GM23338 (cell line): ENCODE results near the gene AOC2. TPM values are rescaled to one million over a fixed set of nuclear protein-coding genes. Genes with fewer than 3 reads are reported as not detected.

Source experiments
- ATAC-seq: fragments of 200-7000 bp; cut with Tn5 transposase; 3 replicates; pipeline ENCODE4 v1.9.1; 2020
- DNase-seq: peaks from one replicate; pipeline ENCODE4 v3.0.0-alpha.2; 2015; ENCODE audit warnings: low spot score
- H2AFZ ChIP-seq: fragments of 200-600 bp; sonication (generic); 2 replicates; pipeline ENCODE4 v1.8.0; 2016; ENCODE audit warnings: antibody characterized with exemption, mild to moderate bottlenecking, moderate library complexity
- H3F3A ChIP-seq: fragments of 200-600 bp; sonication (generic); replicated peaks from 2 replicates; pipeline ENCODE4 v1.8.0; 2017; ENCODE audit warnings: antibody characterized with exemption, mixed run types, low read depth
- H3K27ac ChIP-seq: fragments of 200-600 bp; sonication (generic); 2 replicates; pipeline ENCODE4 v1.6.1; 2016; ENCODE audit warnings: low read depth
- H3K27me3 ChIP-seq: fragments of 200-600 bp; sonication (generic); 2 replicates; pipeline ENCODE4 v1.8.0; 2016; ENCODE audit warnings: mild to moderate bottlenecking, mixed run types, moderate library complexity; ENCODE audit not compliant: insufficient read depth
- H3K36me3 ChIP-seq: fragments of 200-600 bp; sonication (generic); 2 replicates; pipeline ENCODE4 v1.8.0; 2016; ENCODE audit warnings: mild to moderate bottlenecking; ENCODE audit not compliant: insufficient read depth
- H3K4me1 ChIP-seq: fragments of 200-600 bp; sonication (generic); 2 replicates; pipeline ENCODE4 v1.8.0; 2016; ENCODE audit warnings: mild to moderate bottlenecking, moderate library complexity; ENCODE audit not compliant: insufficient read depth
- H3K4me2 ChIP-seq: fragments of 200-600 bp; sonication (generic); 2 replicates; pipeline ENCODE4 v1.7.1; 2017; ENCODE audit warnings: mixed run types
- H3K4me3 ChIP-seq: fragments of 200-600 bp; sonication (generic); 2 replicates; pipeline ENCODE4 v1.6.1; 2016; ENCODE audit warnings: mixed run types
- H3K79me2 ChIP-seq: fragments of 200-600 bp; sonication (generic); replicated peaks from 2 replicates; pipeline ENCODE4 v1.8.0; 2017; ENCODE audit warnings: mild to moderate bottlenecking; ENCODE audit not compliant: insufficient read depth
- H3K9me2 ChIP-seq: fragments of 200-600 bp; sonication (generic); 2 replicates; pipeline ENCODE4 v1.8.0; 2017; ENCODE audit not compliant: insufficient read depth
- H4K20me1 ChIP-seq: fragments of 200-600 bp; sonication (generic); replicated peaks from 2 replicates; pipeline ENCODE4 v1.8.0; 2017; ENCODE audit warnings: mild to moderate bottlenecking; ENCODE audit not compliant: insufficient read depth
- H3K27ac Mint-ChIP-seq: 2 replicates; pipeline ENCODE4 v1.8.0; 2020; ENCODE audit warnings: inconsistent platforms, mild to moderate bottlenecking, moderate library complexity, mixed read lengths
- H3K27me3 Mint-ChIP-seq: 3 replicates; pipeline ENCODE4 v1.8.0; 2022; ENCODE audit warnings: low read depth, mild to moderate bottlenecking, moderate library complexity, mixed read lengths, inconsistent platforms; ENCODE audit not compliant: insufficient read depth, poor library complexity
- H3K36me3 Mint-ChIP-seq: 3 replicates; pipeline ENCODE4 v1.8.0; 2021; ENCODE audit warnings: low read depth, mild to moderate bottlenecking, inconsistent platforms, moderate library complexity, mixed read lengths
- H3K4me1 Mint-ChIP-seq: 3 replicates; pipeline ENCODE4 v1.8.0; 2020; ENCODE audit warnings: mild to moderate bottlenecking, inconsistent platforms, mixed read lengths
- H3K4me3 Mint-ChIP-seq: 3 replicates; pipeline ENCODE4 v1.8.0; 2021; ENCODE audit warnings: moderate library complexity, mild to moderate bottlenecking, inconsistent platforms, mixed read lengths
- H3K9me3 Mint-ChIP-seq: 3 replicates; pipeline ENCODE4 v1.8.0; 2020; ENCODE audit warnings: moderate library complexity, mild to moderate bottlenecking, inconsistent platforms, mixed read lengths
- CREB1 ChIP-seq: fragments of 250-450 bp; sonication (Bioruptor Pico); IDR thresholded peaks from 2 replicates; pipeline ENCODE4 v1.5.0; 2020; ENCODE audit warnings: low read depth, mild to moderate bottlenecking, moderate library complexity
- CTCF ChIP-seq, 2 experiments: fragments of 200-600 bp in 1 of 2; sonication (generic) in 1 of 2; conservative IDR thresholded peaks; 2 replicates each; pipeline versions ENCODE4 v1.5.1 to v1.6.1; 2016 to 2017; ENCODE audit warnings: antibody characterized with exemption in 2 of 2, low read depth in 2 of 2, mild to moderate bottlenecking in 2 of 2, moderate library complexity in 1 of 2
- ETS1 ChIP-seq: IDR thresholded peaks from 2 replicates; pipeline ENCODE4 v1.6.1; 2016; ENCODE audit warnings: antibody characterized with exemption
- EZH2 ChIP-seq: fragments of 200-600 bp; sonication (generic); IDR thresholded peaks from one replicate; pipeline ENCODE4 v1.8.0; 2017; ENCODE audit warnings: antibody characterized with exemption, mild to moderate bottlenecking, low read depth; ENCODE audit not compliant: unreplicated experiment
- EZH2phosphoT487 ChIP-seq: fragments of 200-600 bp; sonication (generic); IDR thresholded peaks from one replicate; pipeline ENCODE4 v1.8.1; 2018; ENCODE audit warnings: antibody characterized with exemption; ENCODE audit not compliant: unreplicated experiment
- JUNB ChIP-seq: IDR thresholded peaks from one replicate; pipeline ENCODE4 v1.6.1; 2016; ENCODE audit warnings: antibody characterized with exemption; ENCODE audit not compliant: unreplicated experiment
- NANOG ChIP-seq: IDR thresholded peaks from 2 replicates; pipeline ENCODE4 v1.6.1; 2016; ENCODE audit warnings: antibody characterized with exemption, borderline replicate concordance
- POLR2AphosphoS5 ChIP-seq: IDR thresholded peaks from 2 replicates; pipeline ENCODE4 v1.6.1; 2016; ENCODE audit warnings: antibody characterized with exemption, low read depth
- REST ChIP-seq: IDR thresholded peaks from one replicate; pipeline ENCODE4 v1.6.1; 2018; ENCODE audit warnings: antibody characterized with exemption; ENCODE audit not compliant: unreplicated experiment
- STAT1 ChIP-seq: IDR thresholded peaks from one replicate; pipeline ENCODE4 v1.6.1; 2016; ENCODE audit warnings: antibody characterized with exemption; ENCODE audit not compliant: unreplicated experiment
- ZNF114 ChIP-seq: fragments of 250-450 bp; sonication (Bioruptor Pico); IDR thresholded peaks from 2 replicates; pipeline ENCODE4 v1.5.0; 2020; ENCODE audit warnings: mild to moderate bottlenecking, moderate library complexity
- ZNF331 ChIP-seq: fragments of 250-450 bp; sonication (Bioruptor Pico); IDR thresholded peaks from 2 replicates; pipeline ENCODE4 v1.5.0; 2020; ENCODE audit warnings: low read depth, mild to moderate bottlenecking, moderate library complexity
- ZNF462 ChIP-seq: fragments of 250-450 bp; sonication (Bioruptor Pico); IDR thresholded peaks from 2 replicates; pipeline ENCODE4 v1.5.0; 2020; ENCODE audit warnings: mild to moderate bottlenecking, moderate library complexity
- polyA plus RNA-seq: library from polyadenylated mRNA; unstranded; fragments of >200 nt; fragmentation: Nextera tagmentation; extraction: Ambion mirVana; gene quantifications from 2 replicates; pipeline ENCODE4 v1.2.1, GENCODE V29; 2016
- total RNA-seq: library from RNA; depleted of rRNA; stranded (reverse); fragments of >200 nt; shearing (Covaris generic); gene quantifications from 2 replicates; pipeline ENCODE4 v1.2.3, GENCODE V29; 2014

The AOC2 gene
- total and polyA plus RNA-seq, 2 experiments from 2014 or later = 2.0 to 5.8 TPM

DNA sequence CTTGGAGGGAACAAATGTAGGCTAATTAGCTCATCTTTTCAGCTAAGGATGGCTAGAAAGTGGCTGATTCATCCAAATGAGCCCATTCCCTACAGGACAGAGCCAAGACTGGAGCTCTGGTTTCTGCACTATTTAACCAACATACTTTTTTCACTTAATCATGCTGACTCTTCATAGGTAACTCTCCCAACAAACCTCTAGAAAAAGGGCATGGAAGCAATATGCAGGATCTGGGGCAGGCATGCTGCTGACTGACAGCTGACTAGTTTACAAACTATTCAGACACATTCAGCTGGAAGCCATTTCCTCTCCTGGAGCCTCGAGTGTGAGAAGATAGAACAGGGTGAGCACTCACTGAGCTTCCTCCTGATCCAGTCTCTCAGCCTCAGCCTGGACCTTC lies 26.5 kb upstream of the AOC2 start:
- no peak overlapping the region for H3K4me3 Mint-ChIP-seq
- Histone ChIP-seq H3K4me3 (no peak overlapping the region), H4K20me1 (peaks cover 21% of the 10 kb centered on the region), H3K36me3 (peaks cover 17% of the 10 kb centered on the region), H3K4me1 (no peaks in the 10 kb centered on the region), H3K27ac (no peak overlapping the region), H3K27me3 (no peaks in the 10 kb centered on the region), H2AFZ (no peak overlapping the region), H3K79me2 (peaks cover 4% of the 10 kb centered on the region), H3F3A (peaks cover 2% of the 10 kb centered on the region; the same call in 1 of the 2 replicates), H3K9me2 (no peaks in the 10 kb centered on the region), H3K4me2 (no peak overlapping the region)
- peaks cover 70% of the 10 kb centered on the region for H3K36me3 Mint-ChIP-seq
- no peaks in the 10 kb centered on the region for H3K9me3 Mint-ChIP-seq
- ATAC-seq (no peak), DNase-seq (no peak)
- H3K27me3 Mint-ChIP-seq = no peaks in the 10 kb centered on the region
- H3K27ac Mint-ChIP-seq = no peak overlapping the region
- TF ChIP-seq EZH2 (no peak), ZNF114 (CRISPR knock-in tag) (no peak), NANOG (no peak), ETS1 (no peak), POLR2AphosphoS5 (no peak), JUNB (no peak), CREB1 (CRISPR knock-in tag) (no peak), ZNF462 (no peak), CTCF (conservative IDR thresholded peaks at IDR 0.05; ENCODE audit: low read depth in 2 of 2) (no peak), ZNF331 (CRISPR knock-in tag) (no peak), EZH2phosphoT487 (no peak), REST (no peak), STAT1 (no peak)
- no peaks in the 10 kb centered on the region for H3K4me1 Mint-ChIP-seq
